Measurements from ENCODE around the gene HOXA7. TPM values are rescaled to one million over a fixed set of nuclear protein-coding genes. Genes with fewer than 3 reads are reported as not detected.

Gene HOXA7
- total RNA-seq, 1 donor from 2014 or later = 17.9 TPM

GRCh38 chr7:27157702-27158431, 1.4 kb upstream of the HOXA7 start:
- Mint-ChIP-seq H3K36me3 (peaks cover 10% of the 10 kb centered on the region), H3K4me1 (peaks cover 62% of the 10 kb centered on the region), H3K4me3 (peak overlapping the region; percentile 70), H3K9me3 (no peaks in the 10 kb centered on the region), H3K27me3 (ENCODE audit: low read depth) (peaks cover 83% of the 10 kb centered on the region), H3K27ac (peak overlapping the region; percentile 87)
- TF ChIP-seq CTCF (IDR thresholded peaks at IDR 0.05; ENCODE audit: unreplicated experiment) = no peak
- no peak for DNase-seq (ENCODE audit: low spot score in 2 of 2, unreplicated experiment in 2 of 2)

GRCh38 chr7:27156916-27157701, 634 bp upstream of the HOXA7 start:
- Mint-ChIP-seq H3K36me3 (peaks cover 10% of the 10 kb centered on the region), H3K4me1 (peaks cover 61% of the 10 kb centered on the region), H3K4me3 (peak overlapping the region; percentile 70), H3K9me3 (no peaks in the 10 kb centered on the region), H3K27ac (peak overlapping the region; percentile 81), H3K27me3 (ENCODE audit: low read depth) (peaks cover 80% of the 10 kb centered on the region)
- no peak for TF ChIP-seq CTCF (IDR thresholded peaks at IDR 0.05; ENCODE audit: unreplicated experiment)
- DNase-seq (ENCODE audit: low spot score in 2 of 2, unreplicated experiment in 2 of 2) = peak in 1 of 2 experiments; percentile 43

- H3K27me3 Mint-ChIP-seq (ENCODE audit: low read depth) = peaks cover 82% of the 10 kb centered on the region
- TF ChIP-seq CTCF (IDR thresholded peaks at IDR 0.05; ENCODE audit: unreplicated experiment) = no peak
- H3K36me3 Mint-ChIP-seq = peaks cover 13% of the 10 kb centered on the region
- H3K9me3 Mint-ChIP-seq = no peaks in the 10 kb centered on the region
- H3K27ac Mint-ChIP-seq = peak overlapping the region; percentile 96
- DNase-seq (ENCODE audit: low spot score in 2 of 2, unreplicated experiment in 2 of 2) = peak in 1 of 2 experiments; percentile 64
- peaks cover 61% of the 10 kb centered on the region for H3K4me1 Mint-ChIP-seq
- H3K4me3 Mint-ChIP-seq = peak overlapping the region; percentile 87
Measured at GRCh38 chr7:27155816-27156507, 513 bp downstream of the HOXA7 start.

GRCh38 chr7:27154901-27155815, 1.3 kb downstream of the HOXA7 start:
- H3K27me3 Mint-ChIP-seq (ENCODE audit: low read depth) = peaks cover 81% of the 10 kb centered on the region
- H3K36me3 Mint-ChIP-seq = peaks cover 13% of the 10 kb centered on the region
- TF ChIP-seq CTCF (IDR thresholded peaks at IDR 0.05; ENCODE audit: unreplicated experiment) = no peak
- no peaks in the 10 kb centered on the region for H3K9me3 Mint-ChIP-seq
- peak in 1 of 2 experiments; percentile 57 for DNase-seq (ENCODE audit: low spot score in 2 of 2, unreplicated experiment in 2 of 2)
- peak overlapping the region; percentile 96 for H3K27ac Mint-ChIP-seq
- H3K4me3 Mint-ChIP-seq = peak overlapping the region; percentile 87
- H3K4me1 Mint-ChIP-seq = peaks cover 64% of the 10 kb centered on the region

GRCh38 chr7:27154369-27154768, 2.1 kb downstream of the HOXA7 start:
- DNase-seq (ENCODE audit: low spot score in 2 of 2, unreplicated experiment in 2 of 2) = peak in 1 of 2 experiments; percentile 37
- no peak for TF ChIP-seq CTCF (IDR thresholded peaks at IDR 0.05; ENCODE audit: unreplicated experiment)
- Mint-ChIP-seq H3K4me3 (peak overlapping the region; percentile 87), H3K36me3 (peaks cover 13% of the 10 kb centered on the region), H3K4me1 (peaks cover 67% of the 10 kb centered on the region), H3K9me3 (no peaks in the 10 kb centered on the region), H3K27me3 (ENCODE audit: low read depth) (peaks cover 74% of the 10 kb centered on the region), H3K27ac (peak overlapping the region; percentile 96)
